ENCODE measurements around the gene TTC22. TPM values are rescaled to one million over a fixed set of nuclear protein-coding genes. Genes with fewer than 3 reads are reported as not detected.

Gene TTC22
- total RNA-seq, 4 donors from 2014 or later, result under 0.01 to 0.17 (median 0.09) TPM

DNA sequence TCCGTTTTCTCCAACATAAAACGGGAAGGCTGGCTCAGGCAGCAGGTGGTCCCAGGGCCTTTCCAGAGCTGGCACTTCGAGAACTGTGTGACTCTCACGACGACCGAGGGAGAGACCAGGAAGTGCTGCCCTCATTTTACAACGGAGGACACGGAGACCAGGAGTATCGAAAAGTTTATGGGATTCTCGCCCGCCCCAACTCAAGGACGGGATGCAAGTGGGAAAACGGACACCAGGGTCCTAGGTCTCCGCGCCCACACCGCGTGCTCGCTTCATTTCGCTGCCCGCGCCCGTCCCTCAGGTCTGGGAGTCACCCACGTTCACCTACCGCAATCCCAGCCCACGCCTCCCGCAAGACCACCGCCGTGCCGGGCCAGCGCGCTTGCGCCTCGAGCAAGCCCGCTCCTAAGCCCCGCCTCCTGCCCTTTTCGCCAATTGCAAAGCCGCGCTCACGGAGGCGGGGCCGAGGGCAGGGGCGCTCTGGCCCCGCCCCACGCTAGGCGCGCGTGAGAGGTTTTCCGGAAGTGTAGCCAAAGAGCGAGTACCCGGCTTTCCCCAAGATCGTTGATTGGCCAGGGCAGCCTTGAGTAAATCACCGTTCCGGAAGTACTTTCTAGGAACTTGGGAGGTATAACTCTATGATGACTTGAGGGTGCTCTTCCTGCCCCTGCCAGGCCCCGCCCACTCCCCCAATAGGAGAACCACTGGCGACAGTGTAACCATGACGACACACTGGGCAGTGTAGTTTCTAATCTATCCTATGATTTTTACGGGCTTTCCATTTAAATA lies 36.8 kb downstream of the TTC22 start, which contains the start of gene PARS2:
PARS2 (minus strand) TSS at position 391 of the 789 bp plus-strand sequence. CDS start 5,362 bp downstream, outside the sequence.
- no peaks in the 10 kb centered on the region for H3K36me3 ChIP-seq
- H3K27ac ChIP-seq (replicated peaks in 1 of 4), result peak within 1 kb of the TSS; percentile 71 to 85 (median 76)
- intact Hi-C loops (cut with DNase I), result no loop called here
- WGBS, result under 1% methylated on average over 40 of the region's 57 CpGs
- H3K4me1 ChIP-seq, result peaks cover 6 to 23% (median 18%) of the 10 kb centered on the region in 4 donors
- no peaks in the 10 kb centered on the region for H3K9me3 ChIP-seq
- peak; percentile 91 to 95 for TF ChIP-seq POLR2AphosphoS5 (IDR thresholded peaks at IDR 0.05)
- TF ChIP-seq, protein P1, sequence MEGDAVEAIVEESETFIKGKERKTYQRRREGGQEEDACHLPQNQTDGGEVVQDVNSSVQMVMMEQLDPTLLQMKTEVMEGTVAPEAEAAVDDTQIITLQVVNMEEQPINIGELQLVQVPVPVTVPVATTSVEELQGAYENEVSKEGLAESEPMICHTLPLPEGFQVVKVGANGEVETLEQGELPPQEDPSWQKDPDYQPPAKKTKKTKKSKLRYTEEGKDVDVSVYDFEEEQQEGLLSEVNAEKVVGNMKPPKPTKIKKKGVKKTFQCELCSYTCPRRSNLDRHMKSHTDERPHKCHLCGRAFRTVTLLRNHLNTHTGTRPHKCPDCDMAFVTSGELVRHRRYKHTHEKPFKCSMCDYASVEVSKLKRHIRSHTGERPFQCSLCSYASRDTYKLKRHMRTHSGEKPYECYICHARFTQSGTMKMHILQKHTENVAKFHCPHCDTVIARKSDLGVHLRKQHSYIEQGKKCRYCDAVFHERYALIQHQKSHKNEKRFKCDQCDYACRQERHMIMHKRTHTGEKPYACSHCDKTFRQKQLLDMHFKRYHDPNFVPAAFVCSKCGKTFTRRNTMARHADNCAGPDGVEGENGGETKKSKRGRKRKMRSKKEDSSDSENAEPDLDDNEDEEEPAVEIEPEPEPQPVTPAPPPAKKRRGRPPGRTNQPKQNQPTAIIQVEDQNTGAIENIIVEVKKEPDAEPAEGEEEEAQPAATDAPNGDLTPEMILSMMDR (IDR thresholded peaks at IDR 0.05), result peak in 1 of 3 experiments; percentile 22
- peak; percentile 59 for TF ChIP-seq POLR2A (IDR thresholded peaks at IDR 0.05; ENCODE audit: low read depth)
- TF ChIP-seq EP300 (IDR thresholded peaks at IDR 0.05), result no peak
- H3K27me3 ChIP-seq, result no peaks in the 10 kb centered on the region
- H3K4me3 ChIP-seq, result peak within 1 kb of the TSS; percentile 76 to 91 (median 80)
- peak; percentile 98 for DNase-seq (ENCODE audit: extremely low spot score)

DNA sequence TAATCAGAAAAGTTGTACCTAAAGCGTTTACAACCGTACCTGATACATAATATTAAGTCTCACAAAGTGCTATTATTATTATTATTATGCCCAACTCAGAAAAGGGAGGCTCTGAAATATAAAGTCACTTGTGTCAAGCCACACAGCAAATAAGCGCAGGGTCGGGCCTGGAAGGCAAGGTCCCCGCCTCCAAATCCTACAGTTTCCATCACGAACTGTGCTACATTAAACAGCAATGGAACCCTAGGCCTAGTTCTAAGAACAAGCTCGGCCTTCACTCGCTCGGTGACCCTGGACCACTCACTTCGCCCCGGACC lies 37.3 kb downstream of the TTC22 start:
- peaks cover 6 to 23% (median 18%) of the 10 kb centered on the region in 4 donors for H3K4me1 ChIP-seq
- H3K4me3 ChIP-seq, result peak overlapping the region; percentile 76 to 91 (median 80)
- no peaks in the 10 kb centered on the region for H3K9me3 ChIP-seq
- no peaks in the 10 kb centered on the region for H3K27me3 ChIP-seq
- H3K27ac ChIP-seq (replicated peaks in 1 of 4), result peak overlapping the region; percentile 71 to 85 (median 76)
- H3K36me3 ChIP-seq, result peaks cover 0 to 3% (median 2%) of the 10 kb centered on the region in 4 donors
- TF ChIP-seq, protein P1 (IDR thresholded peaks at IDR 0.05), result no peak
- TF ChIP-seq POLR2A (IDR thresholded peaks at IDR 0.05; ENCODE audit: low read depth) (no peak), POLR2AphosphoS5 (IDR thresholded peaks at IDR 0.05) (no peak), EP300 (IDR thresholded peaks at IDR 0.05) (no peak)
- intact Hi-C loops (cut with DNase I), result no loop called here
- no peak for DNase-seq (ENCODE audit: extremely low spot score)
- WGBS, result 0% methylated on average over 6 of the region's 11 CpGs

GRCh38 chr1:54758678-54759348 lies 42.3 kb downstream of the TTC22 start:
- DNase-seq (ENCODE audit: extremely low spot score), result no peak
- Histone ChIP-seq H3K4me3 (no peak overlapping the region), H3K9me3 (no peaks in the 10 kb centered on the region), H3K4me1 (peaks cover 6 to 15% (median 11%) of the 10 kb centered on the region in 4 donors), H3K36me3 (peaks cover 24 to 37% (median 30%) of the 10 kb centered on the region in 4 donors), H3K27me3 (no peaks in the 10 kb centered on the region), H3K27ac (replicated peaks in 1 of 4) (no peak overlapping the region)
- 91% methylated on average over 3 of the region's 20 CpGs for WGBS
- intact Hi-C loops (cut with DNase I), result no loop called here
- TF ChIP-seq POLR2AphosphoS5 (IDR thresholded peaks at IDR 0.05), result no peak

DNA sequence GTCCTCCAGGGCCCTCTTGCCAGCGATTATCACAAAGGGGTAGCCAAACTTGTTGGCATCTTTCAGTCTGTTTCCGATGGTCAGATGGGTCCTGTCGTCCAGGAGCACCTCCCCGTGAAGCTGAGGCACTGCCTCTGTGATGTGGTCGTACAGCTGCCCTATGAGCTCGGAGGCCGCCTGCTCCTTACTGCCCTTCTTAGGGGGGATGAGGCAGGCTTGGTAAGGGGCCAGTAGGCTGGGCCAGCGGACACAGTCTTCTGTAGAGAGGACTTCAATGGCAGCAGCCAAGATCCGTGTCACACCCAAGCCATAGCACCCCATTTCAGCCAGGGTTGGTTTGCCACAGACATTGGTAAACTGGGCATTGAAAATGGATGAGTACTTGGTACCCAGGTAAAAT lies 43.3 kb downstream of the TTC22 start:
- DNase-seq (ENCODE audit: extremely low spot score), result no peak

More for the DNA sequence above, 43.3 kb downstream of the TTC22 start:
- peaks cover 24 to 37% (median 30%) of the 10 kb centered on the region in 4 donors for H3K36me3 ChIP-seq
- no peaks in the 10 kb centered on the region for H3K9me3 ChIP-seq
- peaks cover 0 to 6% (median 2%) of the 10 kb centered on the region in 4 donors for H3K4me1 ChIP-seq
- no peak overlapping the region for H3K27ac ChIP-seq (replicated peaks in 1 of 4)
- H3K4me3 ChIP-seq, result no peak overlapping the region
- no peaks in the 10 kb centered on the region for H3K27me3 ChIP-seq
- intact Hi-C loops (cut with DNase I), result no loop called here
- WGBS, result 83% methylated on average over 4 of the region's 9 CpGs
- TF ChIP-seq, protein P1 (IDR thresholded peaks at IDR 0.05), result no peak
- TF ChIP-seq EP300 (IDR thresholded peaks at IDR 0.05) (no peak), POLR2A (IDR thresholded peaks at IDR 0.05; ENCODE audit: low read depth) (no peak), POLR2AphosphoS5 (IDR thresholded peaks at IDR 0.05) (no peak)

Data from esophagus muscularis mucosa (tissue), 4 donors.